Endothelial cell of umbilical vein (primary cell): ENCODE measurements around the gene KIAA1755. TPM values are rescaled to one million over a fixed set of nuclear protein-coding genes. Genes with fewer than 3 reads are reported as not detected.

ENCODE experiments used
- BruUV-seq: library from RNA; stranded (reverse); fragments of 400-500 nt; replicated peaks from 2 replicates; lab custom pipeline; 2021; lab: Mats Ljungman, UMichigan
- CTCF ChIA-PET: fragments of 300-600, 350-600 bp; sonication (Branson Sonifier 250); formaldehyde crosslinking; loops from one replicate; lab custom pipeline; 2021; ENCODE audit warnings: antibody characterized with exemption, inconsistent platforms; lab: Charles Lee
- POLR2A ChIA-PET: fragments of 300-600, 350-600 bp; sonication (Branson Sonifier 250); formaldehyde crosslinking; loops from one replicate; lab custom pipeline; 2021; ENCODE audit warnings: antibody characterized with exemption, inconsistent platforms; lab: Charles Lee
- DNase-seq: peaks from one replicate; pipeline ENCODE4 v3.0.0-alpha.2; 2011; ENCODE audit warnings: low read depth, low spot score
- FAIRE-seq: peaks from 2 replicates; lab custom pipeline; 2011; peaks lifted over from hg19 to GRCh38; lab: Jason Lieb, UNC
- H2AFZ ChIP-seq: 2 replicates; pipeline ENCODE4 v1.6.0; 2012; ENCODE audit warnings: low read depth, low read length, control low read depth, inconsistent platforms
- H3K27ac ChIP-seq: 2 replicates; pipeline ENCODE4 v1.5.1; 2011; ENCODE audit warnings: low read depth, mild to moderate bottlenecking, control low read depth, low read length, moderate library complexity; ENCODE audit not compliant: insufficient read depth
- H3K27me3 ChIP-seq, 2 experiments: 2 replicates each; pipeline versions ENCODE4 v1.6.0 to v1.6.1; 2011; ENCODE audit warnings: low read length in 2 of 2, mixed read lengths in 1 of 2; ENCODE audit not compliant: control insufficient read depth in 2 of 2, insufficient read depth in 2 of 2
- H3K36me3 ChIP-seq, 2 experiments: 2 replicates in 1 of 2; 3 replicates in 1 of 2; pipeline ENCODE4 v1.5.1; 2011; ENCODE audit warnings: low read length in 2 of 2, mild to moderate bottlenecking in 1 of 2, moderate library complexity in 1 of 2; ENCODE audit not compliant: control insufficient read depth in 2 of 2, insufficient read depth in 2 of 2; ENCODE audit errors: extremely low read depth in 1 of 2
- H3K4me1 ChIP-seq: 3 replicates; pipeline ENCODE4 v1.5.1; 2011; ENCODE audit warnings: mild to moderate bottlenecking, low read length; ENCODE audit not compliant: control insufficient read depth, insufficient read depth; ENCODE audit errors: extremely low read depth
- H3K4me2 ChIP-seq: 2 replicates; pipeline ENCODE4 v1.6.1; 2011; ENCODE audit warnings: low read length, control low read depth, mixed read lengths; ENCODE audit not compliant: insufficient read depth
- H3K4me3 ChIP-seq, 3 experiments: fragments of 200-600 bp in 1 of 3; sonication (generic), shearing (Covaris generic) in 1 of 3; replicated peaks in 1 of 3; 2 replicates each; pipeline ENCODE4 v1.5.1; 2011 to 2016; ENCODE audit warnings: control low read depth in 3 of 3, low read length in 3 of 3, mild to moderate bottlenecking in 2 of 3, inconsistent platforms in 1 of 3, low read depth in 1 of 3, moderate library complexity in 1 of 3; ENCODE audit not compliant: insufficient read depth in 1 of 3
- H3K79me2 ChIP-seq: 2 replicates; pipeline ENCODE4 v1.6.0; 2012; ENCODE audit warnings: low read length, inconsistent platforms; ENCODE audit not compliant: control insufficient read depth, insufficient read depth
- H3K9ac ChIP-seq: replicated peaks from 2 replicates; pipeline ENCODE3; 2011; ENCODE audit warnings: low read length, control low read depth; ENCODE audit not compliant: insufficient read depth; ENCODE audit errors: extremely low read depth
- H3K9me1 ChIP-seq: replicated peaks from 3 replicates; pipeline ENCODE4 v1.6.0; 2011; ENCODE audit warnings: mild to moderate bottlenecking, low read length; ENCODE audit not compliant: control insufficient read depth, insufficient read depth; ENCODE audit errors: extremely low read depth
- H3K9me3 ChIP-seq: replicated peaks from 2 replicates; pipeline ENCODE4 v1.5.1; 2012; ENCODE audit warnings: low read length, inconsistent platforms; ENCODE audit not compliant: control insufficient read depth, insufficient read depth
- H4K20me1 ChIP-seq: replicated peaks from 2 replicates; pipeline ENCODE3; 2011; ENCODE audit warnings: mild to moderate bottlenecking, low read length; ENCODE audit not compliant: control insufficient read depth, insufficient read depth; ENCODE audit errors: extremely low read depth
- EZH2 ChIP-seq: IDR thresholded peaks from 2 replicates; pipeline ENCODE4 v1.6.1; 2012; ENCODE audit warnings: borderline replicate concordance, low read depth, mild to moderate bottlenecking, moderate library complexity, low read length, inconsistent platforms; ENCODE audit not compliant: severe bottlenecking
- FOS ChIP-seq: IDR thresholded peaks from 2 replicates; pipeline ENCODE4 v1.6.1; 2011; ENCODE audit warnings: mild to moderate bottlenecking, low read length, moderate library complexity, borderline replicate concordance; ENCODE audit not compliant: insufficient read depth
- GATA2 ChIP-seq: IDR thresholded peaks from 2 replicates; pipeline ENCODE4 v1.7.0; 2011; ENCODE audit warnings: low read depth, mild to moderate bottlenecking, moderate library complexity, mixed read lengths, low read length; ENCODE audit not compliant: insufficient read length, insufficient read depth
- JUN ChIP-seq: IDR thresholded peaks from 2 replicates; pipeline ENCODE4 v1.6.1; 2011; ENCODE audit warnings: borderline replicate concordance, low read depth; ENCODE audit not compliant: insufficient read length, insufficient read depth
- MYC ChIP-seq: IDR thresholded peaks from one replicate; pipeline ENCODE4 v1.6.1; 2011; ENCODE audit warnings: mild to moderate bottlenecking, low read depth, low read length
- POLR2A ChIP-seq: IDR thresholded peaks from 2 replicates; pipeline ENCODE4 v1.6.1; 2012; ENCODE audit warnings: low read depth, mild to moderate bottlenecking, control low read depth, low read length
- POLR2AphosphoS5 ChIP-seq: IDR thresholded peaks from 2 replicates; pipeline ENCODE4 v1.6.1; 2012; ENCODE audit warnings: low read depth, mild to moderate bottlenecking, control low read depth, low read length, moderate library complexity; ENCODE audit not compliant: insufficient read depth
- dilution Hi-C: fragments of 300-500 bp; cut with MboI; formaldehyde crosslinking; loops from one replicate; pipeline ENCODE4 v1.15.0; 2019; ENCODE audit warnings: low sequenced_read_pairs; ENCODE audit not compliant: extremely low pct_ligation_motif_present
- intact Hi-C: fragments of 100-400 bp; cut with micrococcal nuclease; formaldehyde crosslinking; loops from one replicate; pipeline ENCODE4 v1.10.0; 2022
- polyA plus RNA-seq, 4 experiments: library from polyadenylated mRNA; depleted of rRNA in 3 of 4; stranded (reverse) in 3 of 4; unstranded in 1 of 4; fragments of >200 nt; gene quantifications; 2 replicates each; pipeline versions ENCODE4 v1.2.1 to v1.2.3, GENCODE V29; 2011 to 2012; ENCODE audit warnings: missing spikeins in 1 of 4
- total RNA-seq: library from RNA; stranded (reverse); gene quantifications from 2 replicates; pipeline ENCODE4 v1.2.3, GENCODE V29; 2021
- TF ChIP-seq, protein P1 (sequence below), 2 donors: IDR thresholded peaks; 1 replicate in 1 of 2; 2 replicates in 1 of 2; pipeline ENCODE4 v1.5.1; 2011; ENCODE audit warnings: low read length in 2 of 2, mild to moderate bottlenecking in 2 of 2, moderate library complexity in 2 of 2, control low read depth in 1 of 2, inconsistent platforms in 1 of 2, low read depth in 1 of 2; ENCODE audit not compliant: insufficient read depth in 1 of 2; ENCODE audit errors: extremely low read depth in 1 of 2
- TF ChIP-seq, protein P2 (sequence below): IDR thresholded peaks from 2 replicates; pipeline ENCODE4 v1.6.1; 2011; ENCODE audit not compliant: insufficient read depth, insufficient read length

Gene KIAA1755
- total and polyA plus RNA-seq, 2 donors (not counting 3 experiments of a cell fraction or from before 2014, with no cell fraction given) = 0.36 to 0.51 TPM

DNA sequence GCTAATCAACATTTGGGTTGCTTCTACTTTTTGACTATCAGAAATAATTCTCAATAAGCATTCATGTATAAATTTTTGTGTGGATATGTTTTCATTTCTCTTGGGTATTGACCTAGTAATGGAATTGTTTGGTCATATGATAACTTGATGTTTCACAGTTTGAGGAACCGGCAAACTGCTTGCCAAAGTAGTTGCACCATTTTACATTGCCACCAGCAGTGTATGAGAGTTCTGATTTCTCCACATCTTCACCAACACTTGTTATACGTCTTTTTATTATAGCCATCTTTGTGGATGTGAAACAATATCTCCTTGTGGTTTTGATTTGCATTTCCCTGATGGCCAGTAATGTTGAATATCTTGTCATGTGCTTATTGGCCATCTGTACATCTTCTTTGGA lies 52.9 kb downstream of the KIAA1755 start:
- ChIA-PET CTCF (no interaction called here), POLR2A (no interaction called here)
- no TSS peak for BruUV-seq
- DNase-seq = no peak
- H3K79me2 ChIP-seq = no peaks in the 10 kb centered on the region
- H3K9me3 ChIP-seq = no peaks in the 10 kb centered on the region
- no peak overlapping the region for H3K4me2 ChIP-seq
- H3K36me3 ChIP-seq = no peaks in the 10 kb centered on the region
- H3K27me3 ChIP-seq = peaks cover 0 to 2% of the 10 kb centered on the region in 2 experiments
- no peak overlapping the region for H2AFZ ChIP-seq
- dilution Hi-C loops (no loop called here), intact Hi-C loops (no loop called here)
- FAIRE-seq = no peak
- no peaks in the 10 kb centered on the region for H3K4me1 ChIP-seq
- H4K20me1 ChIP-seq = no peaks in the 10 kb centered on the region
- no peak overlapping the region for H3K4me3 ChIP-seq
- no peak for TF ChIP-seq JUN
- TF ChIP-seq, protein P1, sequence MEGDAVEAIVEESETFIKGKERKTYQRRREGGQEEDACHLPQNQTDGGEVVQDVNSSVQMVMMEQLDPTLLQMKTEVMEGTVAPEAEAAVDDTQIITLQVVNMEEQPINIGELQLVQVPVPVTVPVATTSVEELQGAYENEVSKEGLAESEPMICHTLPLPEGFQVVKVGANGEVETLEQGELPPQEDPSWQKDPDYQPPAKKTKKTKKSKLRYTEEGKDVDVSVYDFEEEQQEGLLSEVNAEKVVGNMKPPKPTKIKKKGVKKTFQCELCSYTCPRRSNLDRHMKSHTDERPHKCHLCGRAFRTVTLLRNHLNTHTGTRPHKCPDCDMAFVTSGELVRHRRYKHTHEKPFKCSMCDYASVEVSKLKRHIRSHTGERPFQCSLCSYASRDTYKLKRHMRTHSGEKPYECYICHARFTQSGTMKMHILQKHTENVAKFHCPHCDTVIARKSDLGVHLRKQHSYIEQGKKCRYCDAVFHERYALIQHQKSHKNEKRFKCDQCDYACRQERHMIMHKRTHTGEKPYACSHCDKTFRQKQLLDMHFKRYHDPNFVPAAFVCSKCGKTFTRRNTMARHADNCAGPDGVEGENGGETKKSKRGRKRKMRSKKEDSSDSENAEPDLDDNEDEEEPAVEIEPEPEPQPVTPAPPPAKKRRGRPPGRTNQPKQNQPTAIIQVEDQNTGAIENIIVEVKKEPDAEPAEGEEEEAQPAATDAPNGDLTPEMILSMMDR (IDR thresholded peaks at IDR 0.05; ENCODE audit: extremely low read depth in 1 of 2, insufficient read depth in 1 of 2, low read depth in 1 of 2, low read length in 2 of 2) = no peak
- TF ChIP-seq MYC = no peak
- TF ChIP-seq POLR2A = no peak
- TF ChIP-seq EZH2 = no peak
- TF ChIP-seq, protein P2, sequence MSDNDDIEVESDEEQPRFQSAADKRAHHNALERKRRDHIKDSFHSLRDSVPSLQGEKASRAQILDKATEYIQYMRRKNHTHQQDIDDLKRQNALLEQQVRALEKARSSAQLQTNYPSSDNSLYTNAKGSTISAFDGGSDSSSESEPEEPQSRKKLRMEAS = no peak
- TF ChIP-seq POLR2AphosphoS5 = no peak
- TF ChIP-seq GATA2 = no peak
- no peak for TF ChIP-seq FOS
- no peaks in the 10 kb centered on the region for H3K9me1 ChIP-seq
- no peak overlapping the region for H3K27ac ChIP-seq
- H3K9ac ChIP-seq = no peak overlapping the region
